ENCODE measurements around the gene USP3.
A peak's percentile ranks its signal among the peaks of the same experiment; 100 is the strongest.
"Not testable (repeated sequence)": the region's sequence is repeated elsewhere in the genome, so short reads cannot be mapped to it uniquely, and the experiment has no call there.

The USP3 gene

GRCh38 chr15:63478243-63478642 lies 26.1 kb upstream of the USP3 start:
- DNase-seq = no peak

GRCh38 chr15:63480441-63480821 lies 24.0 kb upstream of the USP3 start:
- no peak for DNase-seq

GRCh38 chr15:63481105-63481810 lies 23.1 kb upstream of the USP3 start:
- DNase-seq = no peak

- no peak for DNase-seq
Observed at GRCh38 chr15:63482874-63483323, 21.5 kb upstream of the USP3 start.

- peak; percentile 42 for DNase-seq
Observed at GRCh38 chr15:63483521-63484371, 20.6 kb upstream of the USP3 start.

- DNase-seq = no peak
Observed at GRCh38 chr15:63484433-63485186, 19.8 kb upstream of the USP3 start.

- peak; percentile 90 for DNase-seq
Observed at GRCh38 chr15:63487076-63487757, 17.2 kb upstream of the USP3 start.

- DNase-seq = not testable (repeated sequence)
Observed at GRCh38 chr15:63487758-63488397, 16.5 kb upstream of the USP3 start.

GRCh38 chr15:63488398-63488960 lies 15.9 kb upstream of the USP3 start:
- DNase-seq = no peak

GRCh38 chr15:63489352-63489751 lies 15.0 kb upstream of the USP3 start:
- DNase-seq = no peak

GRCh38 chr15:63490345-63491034 lies 13.9 kb upstream of the USP3 start:
- DNase-seq = no peak

- no peak for DNase-seq
Observed at GRCh38 chr15:63491116-63491827, 13.1 kb upstream of the USP3 start.

- no peak for DNase-seq
Observed at GRCh38 chr15:63491979-63492378, 12.4 kb upstream of the USP3 start.

- no peak for DNase-seq
Observed at GRCh38 chr15:63492541-63493077, 11.8 kb upstream of the USP3 start.

- DNase-seq = no peak
Observed at GRCh38 chr15:63493436-63493835, 11.0 kb upstream of the USP3 start.

- DNase-seq = no peak
Observed at GRCh38 chr15:63494408-63494807, 10.0 kb upstream of the USP3 start.

- no peak for DNase-seq
Observed at GRCh38 chr15:63495343-63495742, 9.1 kb upstream of the USP3 start.

- no peak for DNase-seq
Observed at GRCh38 chr15:63495780-63496488, 8.5 kb upstream of the USP3 start.

- DNase-seq = peak; percentile 87
Observed at GRCh38 chr15:63497642-63498467, 6.5 kb upstream of the USP3 start.
